Fibroblast of lung (primary cell): ENCODE measurements around the gene NEDD4. TPM values are rescaled to one million over a fixed set of nuclear protein-coding genes. Genes with fewer than 3 reads are reported as not detected.

Experiments
- DNase-seq, 2 donors: peaks; one replicate each; pipeline versions ENCODE4 v3.0.0 to v3.0.0-alpha.2; 2010; ENCODE audit warnings: low read depth in 2 of 2
- H2AFZ ChIP-seq: 2 replicates; pipeline ENCODE4 v1.5.1; 2012; ENCODE audit warnings: low read length, control low read depth, inconsistent platforms
- H3K27ac ChIP-seq: 2 replicates; pipeline ENCODE4 v1.5.1; 2011; ENCODE audit warnings: low read length, control low read depth; ENCODE audit not compliant: insufficient read depth
- H3K27me3 ChIP-seq: 2 replicates; pipeline ENCODE4 v1.5.1; 2011; ENCODE audit warnings: mild to moderate bottlenecking, low read length; ENCODE audit not compliant: control insufficient read depth, insufficient read depth
- H3K36me3 ChIP-seq: 2 replicates; pipeline ENCODE4 v1.5.1; 2011; ENCODE audit warnings: low read length; ENCODE audit not compliant: control insufficient read depth, insufficient read depth
- H3K4me1 ChIP-seq: 2 replicates; pipeline ENCODE4 v1.5.1; 2011; ENCODE audit warnings: low read length; ENCODE audit not compliant: control insufficient read depth, insufficient read depth; ENCODE audit errors: extremely low read depth
- H3K4me2 ChIP-seq: 2 replicates; pipeline ENCODE4 v1.5.1; 2011; ENCODE audit warnings: low read length, control low read depth; ENCODE audit not compliant: insufficient read depth; ENCODE audit errors: extremely low read depth
- H3K4me3 ChIP-seq, 4 experiments: fragments of 200-600 bp in 1 of 4; sonication (generic) in 1 of 4; replicated peaks in 1 of 4; 2 replicates each; pipeline ENCODE4 v1.5.1; 2011 to 2016; ENCODE audit warnings: low read length in 4 of 4, low read depth in 3 of 4, mild to moderate bottlenecking in 3 of 4, control low read depth in 2 of 4, inconsistent platforms in 1 of 4, mixed read lengths in 1 of 4; ENCODE audit not compliant: insufficient read depth in 1 of 4; ENCODE audit errors: control extremely low read depth in 1 of 4
- H3K79me2 ChIP-seq: 2 replicates; pipeline ENCODE4 v1.5.1; 2012; ENCODE audit warnings: mild to moderate bottlenecking, low read length, inconsistent platforms; ENCODE audit not compliant: control insufficient read depth, insufficient read depth
- H3K9ac ChIP-seq: 2 replicates; pipeline ENCODE4 v1.5.1; 2011; ENCODE audit warnings: mild to moderate bottlenecking, low read length, control low read depth; ENCODE audit not compliant: insufficient read depth
- H3K9me3 ChIP-seq: 2 replicates; pipeline ENCODE4 v1.5.1; 2012; ENCODE audit warnings: low read depth, low read length; ENCODE audit not compliant: control insufficient read depth, insufficient read depth
- H4K20me1 ChIP-seq: 2 replicates; pipeline ENCODE4 v1.5.1; 2011; ENCODE audit warnings: low read length; ENCODE audit not compliant: control insufficient read depth, insufficient read depth; ENCODE audit errors: extremely low read depth
- CTCF ChIP-seq, 2 donors: IDR thresholded peaks in 1 of 2; conservative IDR thresholded peaks in 1 of 2; 1 replicate in 1 of 2; 2 replicates in 1 of 2; pipeline ENCODE4 v1.5.1; 2011 to 2012; ENCODE audit warnings: low read length in 2 of 2, control low read depth in 1 of 2, inconsistent platforms in 1 of 2, low read depth in 1 of 2, mild to moderate bottlenecking in 1 of 2
- EZH2 ChIP-seq: IDR thresholded peaks from 2 replicates; pipeline ENCODE4 v1.5.1; 2012; ENCODE audit warnings: low read length, control low read depth, mild to moderate bottlenecking; ENCODE audit errors: missing control alignments
- polyA plus RNA-seq, 2 donors: library from polyadenylated mRNA; depleted of rRNA in 1 of 2; stranded (reverse) in 1 of 2; unstranded in 1 of 2; fragments of >200 nt; gene quantifications; 2 replicates each; pipeline ENCODE4 v1.2.1, GENCODE V29; 2011 to 2012; ENCODE audit warnings: missing spikeins in 1 of 2
- total RNA-seq: library from RNA; depleted of rRNA; stranded (reverse); fragments of >200 nt; gene quantifications from 2 replicates; pipeline ENCODE4 v1.2.1, GENCODE V29; 2014

Gene NEDD4
- total and polyA plus RNA-seq, 2 donors (not counting 1 experiment from before 2014, with no cell fraction given), result 21.6 to 30.9 TPM

- Histone ChIP-seq H3K4me3 (peak overlapping the region; percentile 61 to 88 (median 82)), H3K9ac (peak overlapping the region; percentile 85), H3K4me1 (no peaks in the 10 kb centered on the region), H3K9me3 (no peaks in the 10 kb centered on the region), H3K27me3 (no peaks in the 10 kb centered on the region), H2AFZ (peak overlapping the region; percentile 23), H3K4me2 (peak overlapping the region; percentile 86), H3K27ac (peak overlapping the region; percentile 83), H4K20me1 (no peaks in the 10 kb centered on the region), H3K36me3 (no peaks in the 10 kb centered on the region), H3K79me2 (peaks cover 34% of the 10 kb centered on the region)
- TF ChIP-seq EZH2, result no peak
- peak; percentile 17 to 19 for DNase-seq
Observed at GRCh38 chr15:55991802-55992768, 1.3 kb downstream of the NEDD4 start.

GRCh38 chr15:55990998-55991397 is 2.4 kb downstream of the NEDD4 start:
- TF ChIP-seq EZH2, result no peak
- TF ChIP-seq CTCF (conservative IDR thresholded peaks at IDR 0.05 in 1 of 2, IDR thresholded peaks at IDR 0.05 in 1 of 2; ENCODE audit: low read depth in 1 of 2, low read length in 2 of 2), result peak in 1 of 2 donors; percentile 2
- H3K27me3 ChIP-seq, result no peaks in the 10 kb centered on the region
- no peak overlapping the region for H3K4me2 ChIP-seq
- DNase-seq, result peak in 1 of 2 donors; percentile 23
- H3K36me3 ChIP-seq, result no peaks in the 10 kb centered on the region
- peak overlapping the region in 1 of 4 experiments; percentile 85 for H3K4me3 ChIP-seq
- H4K20me1 ChIP-seq, result no peaks in the 10 kb centered on the region
- H3K79me2 ChIP-seq, result peaks cover 36% of the 10 kb centered on the region
- H2AFZ ChIP-seq, result no peak overlapping the region
- H3K4me1 ChIP-seq, result no peaks in the 10 kb centered on the region
- no peak overlapping the region for H3K9ac ChIP-seq
- no peaks in the 10 kb centered on the region for H3K9me3 ChIP-seq
- H3K27ac ChIP-seq, result no peak overlapping the region

GRCh38 chr15:55990516-55990915 is 2.9 kb downstream of the NEDD4 start:
- Histone ChIP-seq H3K4me3 (no peak overlapping the region), H3K4me2 (no peak overlapping the region), H3K79me2 (peaks cover 36% of the 10 kb centered on the region), H3K9me3 (no peaks in the 10 kb centered on the region), H3K27me3 (no peaks in the 10 kb centered on the region), H3K9ac (no peak overlapping the region), H3K36me3 (no peaks in the 10 kb centered on the region), H4K20me1 (no peaks in the 10 kb centered on the region), H3K4me1 (no peaks in the 10 kb centered on the region), H3K27ac (no peak overlapping the region), H2AFZ (no peak overlapping the region)
- no peak for DNase-seq
- TF ChIP-seq CTCF (conservative IDR thresholded peaks at IDR 0.05 in 1 of 2, IDR thresholded peaks at IDR 0.05 in 1 of 2; ENCODE audit: low read depth in 1 of 2, low read length in 2 of 2) (no peak), EZH2 (no peak)
